KBM-7 (cell line): ENCODE measurements around the gene CYP2C9.
"Not testable (repeated sequence)": the region's sequence is repeated elsewhere in the genome, so short reads cannot be mapped to it uniquely, and the experiment has no call there.

Source experiments
- DNase-seq: peaks from one replicate; pipeline ENCODE4 v3.0.0-alpha.2; 2015
- in situ Hi-C: fragments of 300-500 bp; cut with MboI; formaldehyde crosslinking; loops from 2 replicates; pipeline ENCODE4 v1.14.3; 2020; ENCODE audit warnings: low sequenced_read_pairs, low pct_unique_long_range_greater_than_20kb, mixed read lengths

Gene CYP2C9

GRCh38 chr10:94938383-94938782, at the start of gene CYP2C9:
CYP2C9 (plus strand) TSS chr10:94938658; CDS start chr10:94938683, 25 bp downstream.
- no peak for DNase-seq
- in situ Hi-C loops: no loop called here

- in situ Hi-C loops: no loop called here
- no peak for DNase-seq
These were observed 49.3 kb upstream of the CYP2C9 start for GRCh38 chr10:94889123-94889522.

- in situ Hi-C loops: no loop called here
- no peak for DNase-seq
These were observed 48.0 kb upstream of the CYP2C9 start for GRCh38 chr10:94890264-94891022.

DNA sequence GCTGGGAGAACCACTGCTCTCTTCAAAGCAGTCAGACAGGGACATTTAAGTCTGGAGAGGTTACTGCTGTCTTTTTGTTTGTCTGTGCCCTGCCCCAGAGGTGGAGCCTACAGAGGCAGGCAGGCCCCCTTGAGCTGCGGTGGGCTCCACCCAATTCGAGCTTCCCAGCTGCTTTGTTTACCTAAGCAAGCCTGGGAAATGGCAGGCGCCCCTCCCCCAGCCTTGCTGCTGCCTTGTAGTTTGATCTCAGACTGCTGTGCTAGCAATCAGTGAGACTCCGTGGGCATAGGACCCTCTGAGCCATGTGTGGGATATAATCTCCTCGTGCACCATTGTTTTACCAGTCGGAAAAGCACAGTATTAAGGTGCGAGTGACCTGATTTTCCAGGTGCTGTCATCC, 40.0 kb upstream of the CYP2C9 start:
- in situ Hi-C loops, DNase-seq: not testable (repeated sequence)

DNA sequence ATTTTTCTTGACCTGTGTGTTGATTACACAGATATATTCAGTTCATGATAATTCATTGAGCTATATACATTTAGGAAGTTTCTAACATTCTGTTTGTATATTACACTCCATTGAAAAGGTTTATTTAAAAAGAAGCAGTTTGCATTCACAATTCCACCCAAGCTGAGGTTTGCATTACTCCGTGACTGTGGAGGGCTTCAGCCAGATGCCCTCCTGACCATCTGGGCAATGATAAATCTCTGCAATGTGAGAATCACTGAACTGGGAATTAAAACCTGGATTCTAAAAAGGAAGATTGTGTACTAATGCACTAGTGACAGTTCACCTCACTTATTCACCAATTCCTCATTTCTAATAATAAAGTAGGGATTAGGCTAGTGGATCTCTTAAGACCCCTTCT, 36.4 kb upstream of the CYP2C9 start:
- no peak for DNase-seq
- in situ Hi-C loops: no loop called here

DNA sequence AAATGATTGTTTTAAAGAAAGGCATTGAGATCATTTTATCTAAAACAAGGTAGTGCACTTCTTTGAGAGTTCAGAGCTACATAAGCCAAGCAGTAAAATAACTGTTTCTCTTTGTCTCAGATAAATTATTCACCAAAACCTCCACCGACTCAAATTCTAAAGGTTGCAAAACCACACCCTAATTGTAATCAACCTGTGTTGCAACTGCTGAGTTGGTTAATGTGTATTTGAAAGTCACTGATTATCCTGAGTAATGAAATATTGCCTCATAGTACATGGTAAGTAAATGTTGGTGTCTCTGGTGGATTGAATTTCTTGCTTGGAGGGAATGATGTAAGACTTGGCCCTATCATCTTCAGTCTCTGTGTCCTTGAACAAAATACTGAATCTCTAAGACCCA, 35.9 kb upstream of the CYP2C9 start:
- in situ Hi-C loops: no loop called here

GRCh38 chr10:94904506-94905148, 33.8 kb upstream of the CYP2C9 start:
- in situ Hi-C loops, DNase-seq: not testable (repeated sequence)

More for the DNA sequence above, 35.9 kb upstream of the CYP2C9 start:
- no peak for DNase-seq

DNA sequence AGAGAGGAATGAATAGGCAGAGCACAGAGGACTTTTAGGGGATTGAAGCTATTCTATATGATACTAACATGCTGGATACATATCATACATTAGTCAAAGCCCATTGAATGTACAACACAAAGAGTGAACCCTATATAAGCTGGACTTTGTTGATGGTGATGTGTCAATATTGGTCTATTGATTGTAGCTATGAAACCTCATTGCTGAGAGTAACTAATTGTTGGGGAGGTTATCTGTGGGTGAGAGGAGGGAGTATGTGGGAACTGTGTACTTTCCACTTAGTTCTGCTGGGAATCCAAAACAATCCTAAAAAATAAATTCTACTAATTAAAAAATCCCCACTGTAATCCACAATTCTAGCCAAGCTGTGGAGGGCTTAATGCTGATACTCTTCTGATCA, 22.0 kb upstream of the CYP2C9 start:
- in situ Hi-C loops: no loop called here
- no peak for DNase-seq

DNA sequence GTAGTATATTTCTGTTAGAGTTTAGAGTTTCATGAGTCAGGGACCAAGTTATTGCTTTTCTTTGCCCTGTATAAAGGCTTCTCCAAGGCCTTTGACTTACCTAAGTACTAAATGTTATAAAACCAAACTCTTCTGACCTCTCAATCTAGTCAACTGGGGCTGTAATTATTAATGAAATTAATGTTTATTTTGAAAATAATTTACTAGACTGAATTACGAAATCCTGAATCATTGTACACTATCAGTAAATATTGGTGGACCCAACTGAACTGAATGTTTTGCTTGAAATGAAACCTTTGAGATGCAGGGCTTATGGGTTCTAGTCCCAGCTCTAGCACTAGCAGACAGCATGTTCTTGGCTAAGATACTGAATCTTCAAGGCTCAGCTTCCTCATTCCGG, 1.7 kb upstream of the CYP2C9 start:
- in situ Hi-C loops: no loop called here
- no peak for DNase-seq

- peak; percentile 5 for DNase-seq
- in situ Hi-C loops: not testable (repeated sequence)
These were observed 5.1 kb downstream of the CYP2C9 start for GRCh38 chr10:94943432-94944103.

DNA sequence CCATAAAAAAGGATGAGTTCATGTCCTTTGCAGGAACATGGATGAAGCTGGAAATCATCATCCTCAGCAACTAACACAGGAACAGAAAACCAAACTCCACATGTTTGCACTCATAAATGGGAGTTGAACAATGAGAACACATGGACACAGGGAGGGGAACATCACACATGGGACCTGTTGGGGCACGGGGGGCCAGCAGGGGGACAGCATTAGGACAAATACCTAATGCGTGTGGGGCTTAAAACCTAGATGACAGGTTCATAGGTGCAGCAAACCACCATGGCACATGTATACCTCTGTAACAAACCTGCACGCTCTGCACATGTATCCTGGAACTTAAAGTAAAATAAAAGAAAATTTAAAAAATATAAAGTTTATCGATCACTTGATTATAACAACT, 7.7 kb downstream of the CYP2C9 start:
- in situ Hi-C loops, DNase-seq: not testable (repeated sequence)

GRCh38 chr10:94963901-94964300, 25.4 kb downstream of the CYP2C9 start:
- in situ Hi-C loops: no loop called here

GRCh38 chr10:94983555-94983954, 45.1 kb downstream of the CYP2C9 start:
- in situ Hi-C loops: no loop called here
- no peak for DNase-seq

More at GRCh38 chr10:94963901-94964300, 25.4 kb downstream of the CYP2C9 start:
- peak; percentile 55 for DNase-seq

GRCh38 chr10:94989192-94989591, 50.7 kb downstream of the CYP2C9 start:
- DNase-seq: no peak
- in situ Hi-C loops: no loop called here

GRCh38 chr10:94991243-94991888, 52.9 kb downstream of the CYP2C9 start:
- in situ Hi-C loops: no loop called here

GRCh38 chr10:94992811-94993210, 54.4 kb downstream of the CYP2C9 start:
- in situ Hi-C loops: no loop called here
- DNase-seq: no peak

More at GRCh38 chr10:94991243-94991888, 52.9 kb downstream of the CYP2C9 start:
- DNase-seq: peak; percentile 7

GRCh38 chr10:94997741-94998174, 59.3 kb downstream of the CYP2C9 start:
- in situ Hi-C loops: no loop called here
- DNase-seq: no peak

GRCh38 chr10:95026461-95026860, 88.0 kb downstream of the CYP2C9 start:
- no peak for DNase-seq
- in situ Hi-C loops: no loop called here

DNA sequence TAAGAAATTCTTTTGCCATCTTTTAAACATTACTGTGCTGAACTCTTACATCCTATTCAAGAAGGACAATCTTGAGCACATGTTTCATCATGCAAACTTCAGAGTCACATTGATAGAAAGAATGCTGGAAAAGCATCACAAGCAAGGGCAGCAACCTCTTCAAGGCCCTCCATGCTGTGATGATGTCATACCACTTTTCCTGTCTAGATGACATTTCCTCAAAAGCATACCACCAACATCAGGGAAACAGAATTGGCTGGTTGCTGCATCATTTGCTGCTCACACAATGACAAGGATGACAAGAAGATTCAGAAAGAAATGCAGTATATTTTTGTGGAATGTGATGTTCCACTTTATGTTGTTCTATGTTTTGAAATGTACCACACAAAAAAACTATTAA, 93.2 kb downstream of the CYP2C9 start:
- peak; percentile 38 for DNase-seq
- in situ Hi-C loops: no loop called here

GRCh38 chr10:95034401-95034800, 95.9 kb downstream of the CYP2C9 start:
- in situ Hi-C loops: no loop called here
- no peak for DNase-seq
